PC-3 (cell line): ENCODE results near the gene EDC3. TPM values are rescaled to one million over a fixed set of nuclear protein-coding genes. Genes with fewer than 3 reads are reported as not detected.

Experiments
- ATAC-seq: fragments of 200-7000 bp; cut with Tn5 transposase; 2 replicates; pipeline ENCODE4 v1.9.1; 2020; ENCODE audit warnings: mild to moderate bottlenecking, moderate library complexity
- BruUV-seq: library from RNA; stranded (reverse); fragments of 400-500 nt; replicated peaks from 2 replicates; lab custom pipeline; 2021; lab: Mats Ljungman, UMichigan
- CTCF ChIA-PET: fragments of 300-600 bp; sonication (Branson Sonifier 250); formaldehyde crosslinking; loops from one replicate; lab custom pipeline; 2022; ENCODE audit warnings: antibody characterized with exemption; lab: Charles Lee
- POLR2A ChIA-PET: fragments of 300-600 bp; sonication (Branson Sonifier 250); formaldehyde crosslinking; loops from one replicate; lab custom pipeline; 2022; ENCODE audit warnings: antibody characterized with exemption; ENCODE audit not compliant: unreplicated experiment; lab: Charles Lee
- DNase-seq: peaks from one replicate; pipeline ENCODE4 v3.0.0-alpha.2; 2015
- H2AFZ ChIP-seq: fragments of 300-600 bp; sonication (generic); 2 replicates; pipeline ENCODE4 v1.6.0; 2016; ENCODE audit warnings: antibody characterized with exemption, low read length
- H3F3A ChIP-seq: fragments of 300-600 bp; sonication (generic); one replicate; pipeline ENCODE4 v1.6.0; 2017; ENCODE audit warnings: antibody characterized with exemption, low read length, control low read depth, mild to moderate bottlenecking; ENCODE audit not compliant: unreplicated experiment
- H3K27ac ChIP-seq: fragments of 300-600 bp; sonication (generic); 2 replicates; pipeline ENCODE4 v1.5.1; 2016; ENCODE audit warnings: mild to moderate bottlenecking, low read length
- H3K27me3 ChIP-seq: fragments of 300-600 bp; sonication (generic); 2 replicates; pipeline ENCODE4 v1.6.1; 2016; ENCODE audit warnings: low read length, mixed read lengths
- H3K36me3 ChIP-seq: fragments of 300-600 bp; sonication (generic); 2 replicates; pipeline ENCODE4 v1.6.1; 2016; ENCODE audit warnings: low read depth, mixed run types, low read length, mixed read lengths
- H3K4me1 ChIP-seq: fragments of 300-600 bp; sonication (generic); 2 replicates; pipeline ENCODE4 v1.5.1; 2016; ENCODE audit warnings: low read length; ENCODE audit not compliant: insufficient read depth
- H3K4me2 ChIP-seq: fragments of 300-600 bp; sonication (generic); 2 replicates; pipeline ENCODE4 v1.6.0; 2016; ENCODE audit warnings: low read length
- H3K4me3 ChIP-seq: fragments of 300-600 bp; sonication (generic); 2 replicates; pipeline ENCODE4 v1.5.1; 2016; ENCODE audit warnings: mild to moderate bottlenecking, low read length, mixed read lengths
- H3K79me2 ChIP-seq: fragments of 300-600 bp; sonication (generic); 2 replicates; pipeline ENCODE4 v1.6.1; 2017; ENCODE audit warnings: low read length, mixed read lengths
- H3K9ac ChIP-seq: fragments of 300-600 bp; sonication (generic); 2 replicates; pipeline ENCODE4 v1.6.0; 2016; ENCODE audit warnings: mild to moderate bottlenecking, low read length
- H3K9me2 ChIP-seq: fragments of 300-600 bp; sonication (generic); replicated peaks from 2 replicates; pipeline ENCODE4 v1.6.1; 2016; ENCODE audit warnings: mixed run types, low read length, mixed read lengths
- H3K9me3 ChIP-seq: fragments of 300-600 bp; sonication (generic); 2 replicates; pipeline ENCODE4 v1.6.1; 2016; ENCODE audit warnings: low read length, mixed read lengths
- H4K20me1 ChIP-seq: fragments of 300-600 bp; sonication (generic); 2 replicates; pipeline ENCODE4 v1.6.1; 2016; ENCODE audit warnings: low read length, mixed read lengths
- EZH2 ChIP-seq: fragments of 300-600 bp; sonication (generic); IDR thresholded peaks from one replicate; pipeline ENCODE4 v1.6.1; 2017; ENCODE audit warnings: antibody characterized with exemption, mild to moderate bottlenecking, low read length; ENCODE audit not compliant: unreplicated experiment
- EZH2phosphoT487 ChIP-seq: fragments of 300-600 bp; sonication (generic); IDR thresholded peaks from 2 replicates; pipeline ENCODE4 v1.6.1; 2018; ENCODE audit warnings: mild to moderate bottlenecking, antibody characterized with exemption, low read length, borderline replicate concordance
- intact Hi-C: fragments of 100-400 bp; cut with micrococcal nuclease; formaldehyde crosslinking; loops from 2 replicates; pipeline ENCODE4 v1.9.0; 2023
- total RNA-seq: library from RNA; depleted of rRNA; stranded (reverse); fragments of >200 nt; gene quantifications from 2 replicates; pipeline ENCODE4 v1.2.3, GENCODE V29; 2014
- TF ChIP-seq, protein P1 (sequence below): fragments of 300-600 bp; sonication (generic); conservative IDR thresholded peaks from 2 replicates; pipeline ENCODE4 v1.5.1; 2017; ENCODE audit warnings: antibody characterized with exemption, low read depth, mild to moderate bottlenecking, low read length

EDC3 gene
- total RNA-seq, 1 experiment from 2014 or later, result 9.9 TPM

- Histone ChIP-seq H3K79me2 (no peaks in the 10 kb centered on the region), H2AFZ (no peak overlapping the region), H3K36me3 (no peaks in the 10 kb centered on the region), H3K27me3 (no peaks in the 10 kb centered on the region), H3K4me1 (peaks cover 8% of the 10 kb centered on the region; the same call in 1 of the 2 replicates), H3F3A (no peaks in the 10 kb centered on the region), H3K9ac (no peak overlapping the region), H3K9me2 (no peaks in the 10 kb centered on the region), H3K27ac (no peak overlapping the region), H3K9me3 (no peaks in the 10 kb centered on the region), H4K20me1 (no peaks in the 10 kb centered on the region), H3K4me2 (no peak overlapping the region), H3K4me3 (no peak overlapping the region)
- DNase-seq (no peak), ATAC-seq (no peak)
- POLR2A ChIA-PET, result no interaction called here
- CTCF ChIA-PET, result no interaction called here
- no TSS peak for BruUV-seq
- intact Hi-C loops, result no loop called here
- TF ChIP-seq, protein P1, sequence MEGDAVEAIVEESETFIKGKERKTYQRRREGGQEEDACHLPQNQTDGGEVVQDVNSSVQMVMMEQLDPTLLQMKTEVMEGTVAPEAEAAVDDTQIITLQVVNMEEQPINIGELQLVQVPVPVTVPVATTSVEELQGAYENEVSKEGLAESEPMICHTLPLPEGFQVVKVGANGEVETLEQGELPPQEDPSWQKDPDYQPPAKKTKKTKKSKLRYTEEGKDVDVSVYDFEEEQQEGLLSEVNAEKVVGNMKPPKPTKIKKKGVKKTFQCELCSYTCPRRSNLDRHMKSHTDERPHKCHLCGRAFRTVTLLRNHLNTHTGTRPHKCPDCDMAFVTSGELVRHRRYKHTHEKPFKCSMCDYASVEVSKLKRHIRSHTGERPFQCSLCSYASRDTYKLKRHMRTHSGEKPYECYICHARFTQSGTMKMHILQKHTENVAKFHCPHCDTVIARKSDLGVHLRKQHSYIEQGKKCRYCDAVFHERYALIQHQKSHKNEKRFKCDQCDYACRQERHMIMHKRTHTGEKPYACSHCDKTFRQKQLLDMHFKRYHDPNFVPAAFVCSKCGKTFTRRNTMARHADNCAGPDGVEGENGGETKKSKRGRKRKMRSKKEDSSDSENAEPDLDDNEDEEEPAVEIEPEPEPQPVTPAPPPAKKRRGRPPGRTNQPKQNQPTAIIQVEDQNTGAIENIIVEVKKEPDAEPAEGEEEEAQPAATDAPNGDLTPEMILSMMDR, result no peak
- TF ChIP-seq EZH2 (no peak), EZH2phosphoT487 (no peak)
Measured at GRCh38 chr15:74722591-74722990, 26.8 kb upstream of the EDC3 start.

DNA sequence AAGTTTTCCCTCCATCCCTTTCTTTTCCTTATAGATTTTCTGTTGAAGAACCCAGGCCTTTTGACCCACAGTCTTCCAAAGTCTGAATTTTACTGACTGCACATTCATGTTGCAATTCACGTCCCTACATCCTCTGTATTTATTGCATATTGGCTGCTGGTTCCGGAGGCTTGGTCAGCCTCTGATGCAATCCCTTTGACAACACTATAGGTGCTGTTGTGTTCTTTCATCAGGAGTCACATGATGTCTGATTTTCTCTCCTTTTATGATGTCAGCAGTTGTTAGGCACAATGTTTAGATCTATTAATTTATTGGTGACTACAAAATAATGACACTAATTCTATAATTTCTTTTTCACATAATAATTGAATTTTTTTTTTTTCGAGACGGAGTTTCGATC lies 20.8 kb upstream of the EDC3 start:
- intact Hi-C loops, result no loop called here
- Histone ChIP-seq H3F3A (no peaks in the 10 kb centered on the region), H4K20me1 (no peaks in the 10 kb centered on the region), H3K27me3 (no peaks in the 10 kb centered on the region), H3K9me3 (no peaks in the 10 kb centered on the region), H3K9ac (no peak overlapping the region), H2AFZ (no peak overlapping the region), H3K27ac (no peak overlapping the region), H3K4me3 (no peak overlapping the region), H3K9me2 (no peaks in the 10 kb centered on the region), H3K36me3 (no peaks in the 10 kb centered on the region), H3K4me1 (no peaks in the 10 kb centered on the region), H3K4me2 (no peak overlapping the region), H3K79me2 (no peaks in the 10 kb centered on the region)
- no peak for TF ChIP-seq EZH2
- no peak for TF ChIP-seq EZH2phosphoT487
- TF ChIP-seq, protein P1, result no peak
- BruUV-seq, result no TSS peak
- ATAC-seq (no peak), DNase-seq (no peak)
- POLR2A ChIA-PET, result no interaction called here
- CTCF ChIA-PET, result no interaction called here

- no peak for DNase-seq
- Histone ChIP-seq H3K36me3 (no peaks in the 10 kb centered on the region), H3K4me2 (no peak overlapping the region), H3F3A (no peaks in the 10 kb centered on the region), H3K9me3 (no peaks in the 10 kb centered on the region), H3K79me2 (no peaks in the 10 kb centered on the region), H3K27me3 (0 out of 2 replicates have a peak, but pooled peaks cover 3% of the 10 kb centered on the region), H3K4me1 (no peaks in the 10 kb centered on the region), H3K4me3 (no peak overlapping the region), H4K20me1 (no peaks in the 10 kb centered on the region), H2AFZ (no peak overlapping the region), H3K9me2 (no peaks in the 10 kb centered on the region), H3K27ac (no peak overlapping the region), H3K9ac (no peak overlapping the region)
- intact Hi-C loops, result no loop called here
- no peak for ATAC-seq
- POLR2A ChIA-PET, result no interaction called here
- CTCF ChIA-PET, result no interaction called here
- BruUV-seq, result no TSS peak
- TF ChIP-seq EZH2 (no peak), EZH2phosphoT487 (no peak)
- TF ChIP-seq, protein P1, result no peak
Measured at GRCh38 chr15:74712311-74712710, 16.5 kb upstream of the EDC3 start.
